SU-DHL-6 (cell line): ENCODE results near the gene FBLN2.

ENCODE experiments used
- EZH2phosphoT487 ChIP-seq: fragments of 200-600 bp; sonication (generic), shearing (Covaris generic); conservative IDR thresholded peaks from 2 replicates; pipeline ENCODE4 v1.6.1; 2018; ENCODE audit warnings: mild to moderate bottlenecking, antibody characterized with exemption, low read length, moderate library complexity, mixed read lengths
- TF ChIP-seq, protein P1 (sequence below): fragments of 200-600 bp; sonication (generic); IDR thresholded peaks from one replicate; pipeline ENCODE4 v1.5.1; 2017; ENCODE audit warnings: antibody characterized with exemption, mild to moderate bottlenecking, low read length, moderate library complexity; ENCODE audit not compliant: insufficient read depth, poor library complexity, severe bottlenecking

DNA sequence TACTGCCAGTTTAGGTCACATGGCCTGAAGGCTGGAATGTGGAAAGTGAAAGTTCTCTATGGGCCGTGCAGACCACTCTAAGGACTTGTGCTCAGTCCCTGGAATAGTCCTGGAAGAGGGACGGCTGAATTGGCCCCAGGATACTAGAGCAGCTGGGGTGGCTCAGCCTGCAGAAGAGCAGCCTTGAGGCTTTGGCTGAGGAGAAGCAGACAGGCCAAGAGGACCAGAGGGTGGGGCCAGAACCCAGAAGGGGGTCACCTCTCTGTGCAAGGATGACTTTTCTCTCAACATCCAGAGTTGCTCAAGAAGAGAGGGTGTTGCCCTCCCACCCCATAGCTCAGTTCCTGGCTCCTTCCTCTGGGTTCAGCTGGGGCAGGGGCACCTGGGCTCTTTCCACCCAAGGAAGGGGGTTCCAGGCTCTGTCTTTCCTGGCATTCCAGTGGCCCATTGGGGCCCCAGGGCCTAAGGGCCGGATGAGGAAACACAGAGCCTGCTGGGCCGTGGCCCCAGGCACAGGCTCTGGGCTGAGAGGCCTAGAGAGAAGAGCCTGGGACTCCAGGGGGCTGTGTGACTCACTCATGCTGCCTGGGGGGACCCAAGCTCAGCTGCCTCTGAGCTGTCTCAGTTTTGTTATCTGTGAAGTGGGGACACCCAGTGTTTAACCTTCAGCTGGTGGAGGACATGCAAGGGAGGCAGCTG lies 8.5 kb upstream of the FBLN2 start:
- TF ChIP-seq, protein P1, sequence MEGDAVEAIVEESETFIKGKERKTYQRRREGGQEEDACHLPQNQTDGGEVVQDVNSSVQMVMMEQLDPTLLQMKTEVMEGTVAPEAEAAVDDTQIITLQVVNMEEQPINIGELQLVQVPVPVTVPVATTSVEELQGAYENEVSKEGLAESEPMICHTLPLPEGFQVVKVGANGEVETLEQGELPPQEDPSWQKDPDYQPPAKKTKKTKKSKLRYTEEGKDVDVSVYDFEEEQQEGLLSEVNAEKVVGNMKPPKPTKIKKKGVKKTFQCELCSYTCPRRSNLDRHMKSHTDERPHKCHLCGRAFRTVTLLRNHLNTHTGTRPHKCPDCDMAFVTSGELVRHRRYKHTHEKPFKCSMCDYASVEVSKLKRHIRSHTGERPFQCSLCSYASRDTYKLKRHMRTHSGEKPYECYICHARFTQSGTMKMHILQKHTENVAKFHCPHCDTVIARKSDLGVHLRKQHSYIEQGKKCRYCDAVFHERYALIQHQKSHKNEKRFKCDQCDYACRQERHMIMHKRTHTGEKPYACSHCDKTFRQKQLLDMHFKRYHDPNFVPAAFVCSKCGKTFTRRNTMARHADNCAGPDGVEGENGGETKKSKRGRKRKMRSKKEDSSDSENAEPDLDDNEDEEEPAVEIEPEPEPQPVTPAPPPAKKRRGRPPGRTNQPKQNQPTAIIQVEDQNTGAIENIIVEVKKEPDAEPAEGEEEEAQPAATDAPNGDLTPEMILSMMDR, result no peak
- no peak for TF ChIP-seq EZH2phosphoT487
